GM23248 (cell line): ENCODE data around the gene GRIN1.

Experiments
- EZH2 ChIP-seq: fragments of 200-600 bp; sonication (generic); IDR thresholded peaks from 2 replicates; pipeline ENCODE4 v1.6.1; 2018; ENCODE audit warnings: antibody characterized with exemption, mild to moderate bottlenecking; ENCODE audit not compliant: insufficient read depth, poor library complexity, severe bottlenecking
- EZH2phosphoT487 ChIP-seq: fragments of 200-600 bp; sonication (generic); IDR thresholded peaks from 2 replicates; pipeline ENCODE4 v1.6.1; 2018; ENCODE audit warnings: antibody characterized with exemption, moderate library complexity, mild to moderate bottlenecking, low read depth; ENCODE audit not compliant: insufficient read depth

DNA sequence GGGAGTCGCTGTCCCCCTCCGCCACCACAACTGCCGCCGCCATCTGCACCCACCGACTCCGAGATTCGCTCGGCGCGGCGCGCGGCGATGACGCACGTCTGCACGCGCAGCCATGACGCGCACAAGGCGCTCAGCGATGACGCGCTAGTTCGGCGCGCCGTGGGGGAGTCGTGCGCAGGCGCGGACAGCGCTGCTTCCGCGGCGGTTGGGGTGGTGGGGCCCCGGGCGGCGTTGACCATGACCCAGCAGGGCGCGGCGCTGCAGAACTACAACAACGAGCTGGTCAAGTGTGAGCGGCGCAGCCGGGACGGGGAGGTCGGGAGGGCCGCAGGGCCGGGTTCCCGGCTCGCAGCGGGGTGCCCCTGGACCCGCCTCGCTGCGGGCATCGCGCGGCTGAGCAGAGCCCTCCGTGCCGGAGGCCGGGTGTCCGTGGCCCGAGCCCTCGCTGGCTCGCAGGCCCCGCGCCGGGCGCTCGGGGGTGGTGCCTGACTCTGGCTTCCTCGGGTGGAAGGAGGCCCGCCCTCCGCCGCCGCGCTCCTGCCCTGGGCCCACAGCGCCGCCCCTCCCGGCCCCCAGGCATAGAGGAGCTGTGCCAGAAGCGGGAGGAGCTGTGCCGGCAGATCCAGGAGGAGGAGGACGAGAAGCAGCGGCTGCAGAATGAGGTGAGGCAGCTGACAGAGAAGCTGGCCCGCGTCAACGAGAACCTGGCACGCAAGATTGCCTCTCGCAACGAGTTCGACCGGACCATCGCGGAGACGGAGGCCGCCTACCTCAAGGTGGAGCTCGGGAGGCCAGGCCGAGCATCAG lies 49.7 kb downstream of the GRIN1 start, which contains the start of the genes ANAPC2 and SSNA1:
- no peak for TF ChIP-seq EZH2
- no peak for TF ChIP-seq EZH2phosphoT487
